Activated gamma-delta T cell treated with Interleukin-2 at 50 U/mL for 16 hours (primary cell): ENCODE data around the gene NR3C1.

Experiments used
- DNase-seq: peaks from one replicate; pipeline ENCODE4 v3.0.0-alpha.2; 2020

Gene NR3C1

GRCh38 chr5:143302341-143303045 is 101.0 kb downstream of the NR3C1 start:
- DNase-seq: no peak

GRCh38 chr5:143297756-143298155 is 105.7 kb downstream of the NR3C1 start:
- DNase-seq: no peak

- no peak for DNase-seq
These were observed 113.4 kb downstream of the NR3C1 start for GRCh38 chr5:143290125-143290524.

GRCh38 chr5:143284521-143284920 is 119.0 kb downstream of the NR3C1 start:
- no peak for DNase-seq

GRCh38 chr5:143284002-143284401 is 119.5 kb downstream of the NR3C1 start:
- DNase-seq: no peak

- no peak for DNase-seq
These were observed 122.3 kb downstream of the NR3C1 start for GRCh38 chr5:143281226-143281625.

GRCh38 chr5:143279698-143280097 is 123.8 kb downstream of the NR3C1 start:
- DNase-seq: no peak

GRCh38 chr5:143277536-143277935 is 126.0 kb downstream of the NR3C1 start:
- no peak for DNase-seq

GRCh38 chr5:143275512-143276363 is 127.7 kb downstream of the NR3C1 start:
- DNase-seq: no peak

- no peak for DNase-seq
These were observed 128.5 kb downstream of the NR3C1 start for GRCh38 chr5:143274952-143275351.

- no peak for DNase-seq
These were observed 132.1 kb downstream of the NR3C1 start for GRCh38 chr5:143271431-143271830.

GRCh38 chr5:143268388-143268787 is 135.1 kb downstream of the NR3C1 start:
- DNase-seq: no peak

- no peak for DNase-seq
These were observed 136.3 kb downstream of the NR3C1 start for GRCh38 chr5:143267186-143267585.

- DNase-seq: no peak
These were observed 137.5 kb downstream of the NR3C1 start for GRCh38 chr5:143265995-143266394.

GRCh38 chr5:143263272-143263810 is 140.1 kb downstream of the NR3C1 start:
- DNase-seq: no peak

GRCh38 chr5:143262393-143263174 is 140.9 kb downstream of the NR3C1 start:
- no peak for DNase-seq

- no peak for DNase-seq
These were observed 141.6 kb downstream of the NR3C1 start for GRCh38 chr5:143261748-143262392.

GRCh38 chr5:143259254-143259605 is 144.3 kb downstream of the NR3C1 start:
- DNase-seq: no peak

GRCh38 chr5:143258559-143259253 is 144.8 kb downstream of the NR3C1 start:
- no peak for DNase-seq

GRCh38 chr5:143254819-143255218 is 148.7 kb downstream of the NR3C1 start:
- no peak for DNase-seq

- DNase-seq: no peak
These were observed 151.5 kb downstream of the NR3C1 start for GRCh38 chr5:143251946-143252345.

- DNase-seq: no peak
These were observed 152.3 kb downstream of the NR3C1 start for GRCh38 chr5:143251190-143251589.
